OCI-LY1 (cell line): Measurements from ENCODE around the gene C2CD4B.

ENCODE experiments used
- H2AFZ ChIP-seq: fragments of 200-600 bp; sonication (generic), shearing (Covaris generic); 2 replicates; pipeline ENCODE4 v1.6.0; 2014; ENCODE audit warnings: antibody characterized with exemption, mild to moderate bottlenecking, low read length
- H3F3A ChIP-seq: fragments of 200-600 bp; sonication (generic), shearing (Covaris generic); 2 replicates; pipeline ENCODE4 v1.6.0; 2014; ENCODE audit warnings: mild to moderate bottlenecking, antibody characterized with exemption, low read length, moderate library complexity; ENCODE audit not compliant: insufficient read depth
- H3K27ac ChIP-seq: fragments of 200-600 bp; sonication (generic); 2 replicates; pipeline ENCODE4 v1.5.1; 2014; ENCODE audit warnings: low read length, mixed run types, mild to moderate bottlenecking, low read depth; ENCODE audit not compliant: poor library complexity, severe bottlenecking
- H3K27me3 ChIP-seq: fragments of 200-600 bp; sonication (generic); 2 replicates; pipeline ENCODE4 v1.6.0; 2014; ENCODE audit warnings: antibody characterized with exemption, mild to moderate bottlenecking, low read length, moderate library complexity; ENCODE audit not compliant: insufficient read depth
- H3K36me3 ChIP-seq: fragments of 200-600 bp; sonication (generic); 2 replicates; pipeline ENCODE4 v1.6.1; 2014; ENCODE audit warnings: mild to moderate bottlenecking, antibody characterized with exemption, low read length, moderate library complexity, mixed read lengths; ENCODE audit not compliant: insufficient read depth
- H3K4me1 ChIP-seq: fragments of 200-600 bp; sonication (generic); 2 replicates; pipeline ENCODE4 v1.5.1; 2014; ENCODE audit warnings: mild to moderate bottlenecking, low read length, moderate library complexity; ENCODE audit not compliant: insufficient read depth, severe bottlenecking
- H3K4me2 ChIP-seq: fragments of 200-600 bp; sonication (generic), shearing (Covaris generic); 2 replicates; pipeline ENCODE4 v1.6.1; 2014; ENCODE audit warnings: low read length
- H3K4me3 ChIP-seq: fragments of 200-600 bp; sonication (generic); 2 replicates; pipeline ENCODE4 v1.5.1; 2014; ENCODE audit warnings: low read length, low read depth, mild to moderate bottlenecking, mixed read lengths; ENCODE audit not compliant: poor library complexity, severe bottlenecking
- H3K79me2 ChIP-seq: fragments of 200-600 bp; shearing (Covaris generic); 2 replicates; pipeline ENCODE4 v1.6.1; 2016; ENCODE audit warnings: mixed run types, low read length, mixed read lengths; ENCODE audit not compliant: insufficient read depth
- H3K9ac ChIP-seq: fragments of 200-600 bp; sonication (generic), shearing (Covaris generic); 2 replicates; pipeline ENCODE4 v1.6.1; 2014; ENCODE audit warnings: mild to moderate bottlenecking, low read length, mixed read lengths
- H3K9me2 ChIP-seq: fragments of 200-600 bp; sonication (generic), shearing (Covaris generic); 2 replicates; pipeline ENCODE4 v1.6.1; 2014; ENCODE audit warnings: low read depth, mild to moderate bottlenecking, low read length, mixed read lengths
- H3K9me3 ChIP-seq: fragments of 200-600 bp; shearing (Covaris generic); 2 replicates; pipeline ENCODE4 v1.6.1; 2014; ENCODE audit warnings: low read length, mixed read lengths
- H4K20me1 ChIP-seq: fragments of 200-600 bp; sonication (generic), shearing (Covaris generic); 2 replicates; pipeline ENCODE4 v1.6.0; 2016; ENCODE audit warnings: mild to moderate bottlenecking, low read length; ENCODE audit not compliant: insufficient read depth
- CTCF ChIP-seq: fragments of 200-600 bp; sonication (generic), shearing (Covaris generic); IDR thresholded peaks from 2 replicates; pipeline ENCODE4 v1.5.1; 2017; ENCODE audit warnings: mild to moderate bottlenecking, antibody characterized with exemption, low read length, moderate library complexity, mixed read lengths
- EZH2 ChIP-seq: fragments of 200-600 bp; sonication (generic), shearing (Covaris generic); IDR thresholded peaks from 2 replicates; pipeline ENCODE4 v1.8.0; 2017; ENCODE audit warnings: borderline replicate concordance, mixed run types, mild to moderate bottlenecking, antibody characterized with exemption, low read length, moderate library complexity, mixed read lengths

The C2CD4B gene

GRCh38 chr15:62136911-62137865 is 27.9 kb downstream of the C2CD4B start:
- no peaks in the 10 kb centered on the region for H3K79me2 ChIP-seq
- H3K27me3 ChIP-seq: no peaks in the 10 kb centered on the region
- no peak for TF ChIP-seq CTCF
- no peaks in the 10 kb centered on the region for H4K20me1 ChIP-seq
- H3K9me2 ChIP-seq: no peaks in the 10 kb centered on the region
- no peak overlapping the region for H3K27ac ChIP-seq
- H3K4me2 ChIP-seq: no peak overlapping the region
- no peaks in the 10 kb centered on the region for H3K9me3 ChIP-seq
- H3K36me3 ChIP-seq: no peaks in the 10 kb centered on the region
- H2AFZ ChIP-seq: no peak overlapping the region
- H3K9ac ChIP-seq: no peak overlapping the region
- H3K4me1 ChIP-seq: no peaks in the 10 kb centered on the region
- no peak overlapping the region for H3K4me3 ChIP-seq
- H3F3A ChIP-seq: no peaks in the 10 kb centered on the region

- TF ChIP-seq EZH2: no peak
- no peak for TF ChIP-seq CTCF
- no peaks in the 10 kb centered on the region for H3K9me3 ChIP-seq
Measured at GRCh38 chr15:62135532-62136134, 29.5 kb downstream of the C2CD4B start.

GRCh38 chr15:62133141-62133540 is 31.9 kb downstream of the C2CD4B start:
- H3K9me3 ChIP-seq: no peaks in the 10 kb centered on the region
- no peaks in the 10 kb centered on the region for H3K9me2 ChIP-seq
- no peak for TF ChIP-seq EZH2
- TF ChIP-seq CTCF: no peak
- H3K4me1 ChIP-seq: no peaks in the 10 kb centered on the region
- no peak overlapping the region for H3K9ac ChIP-seq
- no peak overlapping the region for H3K27ac ChIP-seq
- no peaks in the 10 kb centered on the region for H3F3A ChIP-seq
- H3K4me2 ChIP-seq: no peak overlapping the region
- H4K20me1 ChIP-seq: no peaks in the 10 kb centered on the region
- H3K36me3 ChIP-seq: no peaks in the 10 kb centered on the region
- no peaks in the 10 kb centered on the region for H3K27me3 ChIP-seq
- no peak overlapping the region for H2AFZ ChIP-seq
- no peaks in the 10 kb centered on the region for H3K79me2 ChIP-seq
- no peak overlapping the region for H3K4me3 ChIP-seq

More at GRCh38 chr15:62135532-62136134, 29.5 kb downstream of the C2CD4B start:
- no peaks in the 10 kb centered on the region for H3K79me2 ChIP-seq
- H3K4me1 ChIP-seq: no peaks in the 10 kb centered on the region
- no peaks in the 10 kb centered on the region for H3K9me2 ChIP-seq
- no peaks in the 10 kb centered on the region for H3K36me3 ChIP-seq
- H2AFZ ChIP-seq: no peak overlapping the region
- H3F3A ChIP-seq: no peaks in the 10 kb centered on the region
- no peaks in the 10 kb centered on the region for H4K20me1 ChIP-seq
- no peak overlapping the region for H3K9ac ChIP-seq
- no peak overlapping the region for H3K4me3 ChIP-seq
- no peaks in the 10 kb centered on the region for H3K27me3 ChIP-seq
- H3K27ac ChIP-seq: no peak overlapping the region
- no peak overlapping the region for H3K4me2 ChIP-seq
